Measurements from ENCODE around the gene MEGF6.

MEGF6 gene

DNA sequence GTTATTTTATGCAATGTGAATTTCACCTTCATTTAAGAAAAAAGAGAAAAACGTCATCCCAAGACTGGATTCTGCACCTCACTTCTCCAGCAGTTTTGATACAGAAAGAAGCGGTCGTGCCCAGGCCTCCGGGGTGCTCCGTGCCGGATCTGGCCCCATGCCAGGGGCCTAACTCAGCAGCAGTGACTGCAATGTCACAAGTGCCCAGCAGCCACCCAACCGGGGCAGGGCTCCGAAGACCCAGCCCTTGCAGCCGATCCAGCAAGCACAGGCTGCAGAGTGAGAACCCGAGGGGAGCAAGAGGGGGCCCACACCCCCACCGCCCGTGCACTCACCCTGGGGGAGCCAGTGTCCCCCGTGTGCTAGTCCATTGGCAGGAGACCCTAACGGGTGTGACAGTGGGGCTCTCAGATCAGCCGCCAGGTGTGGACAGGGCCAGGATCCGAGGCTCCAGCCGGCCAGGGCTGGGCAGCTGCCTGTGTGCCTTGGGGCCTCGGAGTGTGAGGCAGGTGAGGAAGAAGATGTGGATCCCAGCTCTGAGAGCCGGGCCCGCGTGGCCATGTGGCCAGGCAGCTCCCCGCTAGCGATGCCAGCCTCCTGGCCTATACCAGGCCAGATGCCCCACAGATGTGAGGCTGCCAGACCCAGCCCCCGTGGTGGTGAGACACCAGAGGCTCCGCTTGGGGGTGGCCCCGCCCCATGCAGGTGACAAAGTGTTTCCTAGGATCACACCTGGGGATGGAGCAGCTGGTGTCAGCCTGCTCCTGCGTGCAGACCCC lies 60.6 kb downstream of the MEGF6 start:
- Histone ChIP-seq H3K27ac (ENCODE audit: low read length) (no peak overlapping the region), H3K9ac (ENCODE audit: low read length) (no peak overlapping the region), H4K20me1 (ENCODE audit: insufficient read depth, low read length) (no peaks in the 10 kb centered on the region), H3K27me3 (ENCODE audit: low read depth, low read length) (no peaks in the 10 kb centered on the region), H3K79me2 (ENCODE audit: low read length) (no peaks in the 10 kb centered on the region), H3K36me3 (replicated peaks; ENCODE audit: low read depth, low read length) (no peaks in the 10 kb centered on the region), H3K4me1 (ENCODE audit: low read length) (no peaks in the 10 kb centered on the region), H3K4me3 (ENCODE audit: low read length) (no peak overlapping the region), H2AFZ (ENCODE audit: low read depth, low read length) (no peak overlapping the region), H3K9me3 (ENCODE audit: insufficient read depth, low read length) (no peaks in the 10 kb centered on the region), H3K4me2 (ENCODE audit: low read length) (no peak overlapping the region)
- no peak for TF ChIP-seq EZH2phosphoT487 (IDR thresholded peaks at IDR 0.05; ENCODE audit: low read depth)

GRCh38 chr1:3548895-3549294 lies 62.4 kb downstream of the MEGF6 start:
- Histone ChIP-seq H3K9ac (ENCODE audit: low read length) (no peak overlapping the region), H3K9me3 (ENCODE audit: insufficient read depth, low read length) (no peaks in the 10 kb centered on the region), H3K4me3 (ENCODE audit: low read length) (no peak overlapping the region), H3K79me2 (ENCODE audit: low read length) (no peaks in the 10 kb centered on the region), H4K20me1 (ENCODE audit: insufficient read depth, low read length) (no peaks in the 10 kb centered on the region), H3K4me1 (ENCODE audit: low read length) (no peaks in the 10 kb centered on the region), H3K27ac (ENCODE audit: low read length) (no peak overlapping the region), H3K36me3 (replicated peaks; ENCODE audit: low read depth, low read length) (no peaks in the 10 kb centered on the region), H3K4me2 (ENCODE audit: low read length) (no peak overlapping the region), H3K27me3 (ENCODE audit: low read depth, low read length) (no peaks in the 10 kb centered on the region), H2AFZ (ENCODE audit: low read depth, low read length) (no peak overlapping the region)
- no peak for TF ChIP-seq EZH2phosphoT487 (IDR thresholded peaks at IDR 0.05; ENCODE audit: low read depth)
- TF ChIP-seq, protein P1, sequence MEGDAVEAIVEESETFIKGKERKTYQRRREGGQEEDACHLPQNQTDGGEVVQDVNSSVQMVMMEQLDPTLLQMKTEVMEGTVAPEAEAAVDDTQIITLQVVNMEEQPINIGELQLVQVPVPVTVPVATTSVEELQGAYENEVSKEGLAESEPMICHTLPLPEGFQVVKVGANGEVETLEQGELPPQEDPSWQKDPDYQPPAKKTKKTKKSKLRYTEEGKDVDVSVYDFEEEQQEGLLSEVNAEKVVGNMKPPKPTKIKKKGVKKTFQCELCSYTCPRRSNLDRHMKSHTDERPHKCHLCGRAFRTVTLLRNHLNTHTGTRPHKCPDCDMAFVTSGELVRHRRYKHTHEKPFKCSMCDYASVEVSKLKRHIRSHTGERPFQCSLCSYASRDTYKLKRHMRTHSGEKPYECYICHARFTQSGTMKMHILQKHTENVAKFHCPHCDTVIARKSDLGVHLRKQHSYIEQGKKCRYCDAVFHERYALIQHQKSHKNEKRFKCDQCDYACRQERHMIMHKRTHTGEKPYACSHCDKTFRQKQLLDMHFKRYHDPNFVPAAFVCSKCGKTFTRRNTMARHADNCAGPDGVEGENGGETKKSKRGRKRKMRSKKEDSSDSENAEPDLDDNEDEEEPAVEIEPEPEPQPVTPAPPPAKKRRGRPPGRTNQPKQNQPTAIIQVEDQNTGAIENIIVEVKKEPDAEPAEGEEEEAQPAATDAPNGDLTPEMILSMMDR (IDR thresholded peaks at IDR 0.05; ENCODE audit: low read depth, low read length), result no peak

- Histone ChIP-seq H3K9me3 (ENCODE audit: insufficient read depth, low read length) (no peaks in the 10 kb centered on the region), H2AFZ (ENCODE audit: low read depth, low read length) (no peak overlapping the region), H3K79me2 (ENCODE audit: low read length) (no peaks in the 10 kb centered on the region), H3K4me2 (ENCODE audit: low read length) (no peak overlapping the region), H3K4me1 (ENCODE audit: low read length) (no peaks in the 10 kb centered on the region), H4K20me1 (ENCODE audit: insufficient read depth, low read length) (no peaks in the 10 kb centered on the region), H3K36me3 (replicated peaks; ENCODE audit: low read depth, low read length) (no peaks in the 10 kb centered on the region), H3K27me3 (ENCODE audit: low read depth, low read length) (no peaks in the 10 kb centered on the region), H3K27ac (ENCODE audit: low read length) (no peak overlapping the region), H3K9ac (ENCODE audit: low read length) (no peak overlapping the region), H3K4me3 (ENCODE audit: low read length) (no peak overlapping the region)
- TF ChIP-seq, protein P1 (IDR thresholded peaks at IDR 0.05; ENCODE audit: low read depth, low read length), result no peak
- TF ChIP-seq EZH2phosphoT487 (IDR thresholded peaks at IDR 0.05; ENCODE audit: low read depth), result no peak
These were observed 63.0 kb downstream of the MEGF6 start for GRCh38 chr1:3548156-3548893.

DNA sequence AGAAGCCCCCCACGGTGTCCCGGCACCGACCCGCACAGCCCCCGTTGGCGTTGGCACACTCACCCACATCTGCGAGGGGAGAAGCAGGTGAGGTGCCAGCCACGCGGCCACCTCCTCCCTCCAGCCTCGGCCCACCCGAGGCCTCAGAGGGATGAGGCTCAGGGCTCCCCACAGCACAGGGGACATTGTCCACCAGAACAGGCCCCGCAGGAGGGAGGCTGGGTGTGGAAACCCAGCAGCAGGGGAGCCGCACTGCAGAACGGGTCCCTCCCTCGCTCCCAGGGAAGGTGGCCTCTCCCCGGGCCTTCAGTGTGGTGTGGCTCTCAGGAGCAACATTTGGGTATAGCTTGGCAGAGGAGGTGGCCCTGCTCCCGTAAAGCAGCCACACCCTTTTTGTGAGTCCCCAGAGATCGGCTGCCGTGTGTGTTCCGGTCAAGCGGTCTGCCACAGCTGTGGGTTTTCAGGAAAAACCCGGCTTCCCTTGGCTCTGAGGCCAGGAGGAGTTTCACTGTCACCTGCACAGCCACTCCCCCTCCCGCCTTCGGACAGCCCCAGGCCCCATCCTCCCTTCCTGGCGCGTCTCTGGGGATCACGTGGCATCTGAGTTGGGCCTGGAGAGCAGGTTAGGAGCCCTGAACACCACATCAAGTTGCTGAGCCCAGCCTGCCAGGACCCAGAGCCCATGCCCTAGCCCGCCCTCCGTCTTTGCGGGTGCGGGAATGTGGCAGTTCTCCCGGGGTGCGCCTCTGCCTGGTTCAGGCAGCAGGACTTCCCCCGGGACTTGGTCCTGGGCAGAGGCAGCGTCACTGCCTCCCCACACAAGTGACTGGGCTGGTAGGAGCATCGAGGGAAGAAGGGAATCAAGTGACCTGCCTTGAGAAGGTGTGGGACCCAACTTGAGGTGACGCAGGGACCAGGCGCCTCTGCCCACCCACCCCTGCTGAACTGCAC lies 64.0 kb downstream of the MEGF6 start:
- no peaks in the 10 kb centered on the region for H4K20me1 ChIP-seq (ENCODE audit: insufficient read depth, low read length)
- TF ChIP-seq, protein P1 (IDR thresholded peaks at IDR 0.05; ENCODE audit: low read depth, low read length), result no peak
- TF ChIP-seq EZH2phosphoT487 (IDR thresholded peaks at IDR 0.05; ENCODE audit: low read depth), result no peak

More for the DNA sequence above, 64.0 kb downstream of the MEGF6 start:
- no peak overlapping the region for H3K9ac ChIP-seq (ENCODE audit: low read length)
- H3K4me3 ChIP-seq (ENCODE audit: low read length), result no peak overlapping the region
- no peaks in the 10 kb centered on the region for H3K4me1 ChIP-seq (ENCODE audit: low read length)
- no peaks in the 10 kb centered on the region for H3K9me3 ChIP-seq (ENCODE audit: insufficient read depth, low read length)
- H3K27me3 ChIP-seq (ENCODE audit: low read depth, low read length), result 0 out of 2 replicates have a peak, but pooled peaks cover 2% of the 10 kb centered on the region
- no peak overlapping the region for H2AFZ ChIP-seq (ENCODE audit: low read depth, low read length)
- no peak overlapping the region for H3K4me2 ChIP-seq (ENCODE audit: low read length)
- H3K79me2 ChIP-seq (ENCODE audit: low read length), result no peaks in the 10 kb centered on the region
- no peaks in the 10 kb centered on the region for H3K36me3 ChIP-seq (replicated peaks; ENCODE audit: low read depth, low read length)
- no peak overlapping the region for H3K27ac ChIP-seq (ENCODE audit: low read length)

Measured in OCI-LY3 (cell line).